ENCODE data around the gene PLAGL1. TPM values are rescaled to one million over a fixed set of nuclear protein-coding genes. Genes with fewer than 3 reads are reported as not detected.
A peak's percentile ranks its signal among the peaks of the same experiment; 100 is the strongest.
"Not testable (repeated sequence)": the region's sequence is repeated elsewhere in the genome, so short reads cannot be mapped to it uniquely, and the experiment has no call there.

Gene PLAGL1
- total RNA-seq, 1 donor from 2014 or later = 6.5 TPM

DNA sequence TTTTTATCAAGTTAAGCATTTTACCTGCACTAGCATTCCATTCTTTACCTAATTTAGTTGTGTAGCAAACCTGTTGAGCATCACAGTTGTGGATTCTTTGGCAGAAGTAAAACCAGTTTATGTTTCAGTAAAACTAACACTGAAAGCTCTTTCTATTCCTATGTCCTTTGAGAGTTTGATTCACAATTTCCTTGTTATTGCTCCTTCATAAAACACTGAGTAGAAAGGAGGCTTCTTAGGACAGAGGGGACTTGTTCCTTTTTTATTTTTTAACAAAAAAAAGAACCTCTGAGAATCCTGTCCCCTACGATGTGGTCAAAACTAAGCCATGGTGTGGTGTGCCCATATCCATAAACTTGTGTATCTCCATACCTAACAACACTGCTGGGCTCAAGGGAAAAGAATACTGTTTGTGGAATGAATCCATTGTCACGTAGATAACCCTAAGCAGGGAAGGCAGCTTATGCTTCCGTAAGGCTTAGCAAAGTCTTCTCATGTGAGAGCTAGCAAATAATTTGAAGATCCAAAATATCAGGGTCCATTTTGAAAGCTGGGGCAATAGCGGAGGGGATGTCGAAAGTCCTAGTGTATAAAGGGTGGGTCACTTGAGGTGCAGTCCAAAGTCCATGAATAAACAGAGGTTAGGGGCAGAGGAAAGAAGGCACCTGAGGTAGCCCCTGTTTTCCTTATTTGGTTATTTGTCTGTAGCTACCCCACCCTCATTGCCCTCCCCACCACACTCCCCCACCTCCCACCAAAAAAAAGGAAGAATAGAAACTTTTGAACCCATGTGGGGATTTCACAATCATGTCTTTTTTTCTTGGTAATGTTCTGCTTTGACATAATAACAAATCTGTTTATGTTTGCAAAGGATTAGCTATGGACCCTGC is 71.0 kb downstream of the PLAGL1 start:
- no peak for DNase-seq

DNA sequence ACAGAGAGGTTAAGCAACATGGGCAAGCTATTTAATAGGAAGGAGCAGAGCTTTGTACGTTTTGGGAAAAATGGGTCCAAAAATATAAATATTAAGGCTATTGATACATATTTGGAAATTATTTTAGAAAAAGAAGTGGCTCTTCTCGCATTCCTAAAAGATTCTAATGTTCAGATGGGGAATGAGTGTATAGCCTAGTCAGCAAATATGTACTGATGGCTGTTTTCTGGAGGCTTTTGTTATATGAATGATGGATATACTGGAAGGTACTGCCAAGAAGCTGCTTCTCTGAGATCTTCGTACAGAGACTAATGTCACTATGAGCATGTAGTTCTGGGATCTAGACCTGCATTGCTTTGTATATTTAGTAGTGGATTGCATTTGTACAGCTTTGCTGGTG is 71.7 kb downstream of the PLAGL1 start:
- no peak for DNase-seq

DNA sequence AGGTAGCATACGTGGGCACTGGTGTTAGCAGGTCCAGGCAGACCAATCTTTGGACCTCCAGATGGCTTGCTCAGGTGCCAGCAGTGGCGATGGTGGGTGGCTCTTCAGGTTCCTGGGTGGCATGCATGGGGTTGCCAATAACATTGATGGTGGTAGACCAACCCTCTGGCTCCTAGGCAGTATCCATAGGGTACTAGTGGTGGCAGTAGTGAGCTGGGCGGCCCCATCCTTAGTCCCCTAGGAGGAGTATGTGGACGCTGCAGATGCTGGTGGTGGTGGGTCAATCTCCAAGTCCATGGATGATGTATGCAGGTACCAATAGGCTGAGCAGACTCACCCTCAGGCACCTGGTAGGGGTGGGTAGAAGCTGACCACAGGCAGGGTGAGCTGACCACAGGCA is 73.2 kb downstream of the PLAGL1 start:
- DNase-seq = no peak

DNA sequence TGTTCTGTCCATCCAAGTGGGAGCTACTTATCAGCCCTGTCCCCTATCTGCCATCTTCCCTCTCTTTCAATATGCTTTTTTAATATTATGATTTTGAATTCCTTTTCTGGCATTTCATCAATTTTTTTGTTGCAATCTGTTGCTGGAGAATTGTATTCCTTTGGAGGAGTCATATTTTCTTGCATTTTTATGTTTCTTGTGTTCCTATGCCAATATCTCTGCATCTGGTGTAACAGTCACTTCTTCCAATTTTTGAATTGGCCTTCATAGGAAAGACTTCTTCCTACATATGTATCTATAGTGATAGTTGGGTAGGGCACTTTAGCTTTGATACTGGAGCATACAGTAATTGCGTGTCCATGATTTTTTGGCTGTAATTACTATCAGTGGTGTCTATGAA is 73.7 kb downstream of the PLAGL1 start:
- no peak for DNase-seq

DNA sequence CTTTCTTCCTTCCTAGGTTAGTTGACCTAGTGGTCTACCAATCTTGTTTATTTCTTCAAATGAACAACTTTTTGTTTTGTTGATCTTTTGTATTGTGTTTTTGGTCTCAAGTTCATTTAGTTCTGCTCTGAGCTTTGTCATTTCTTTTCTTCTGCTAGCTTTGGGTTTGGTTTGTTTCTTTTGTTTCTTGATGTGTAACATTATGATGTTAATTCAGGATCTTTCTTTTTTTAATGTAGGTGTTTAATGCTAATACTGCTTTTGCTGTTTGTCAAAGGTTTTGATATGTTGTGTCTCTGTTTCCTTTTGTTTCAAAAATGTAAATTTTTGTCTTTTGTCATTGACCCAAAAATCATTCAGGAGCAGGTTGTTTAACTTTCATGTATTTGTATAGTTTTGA is 78.1 kb downstream of the PLAGL1 start:
- DNase-seq = no peak

DNA sequence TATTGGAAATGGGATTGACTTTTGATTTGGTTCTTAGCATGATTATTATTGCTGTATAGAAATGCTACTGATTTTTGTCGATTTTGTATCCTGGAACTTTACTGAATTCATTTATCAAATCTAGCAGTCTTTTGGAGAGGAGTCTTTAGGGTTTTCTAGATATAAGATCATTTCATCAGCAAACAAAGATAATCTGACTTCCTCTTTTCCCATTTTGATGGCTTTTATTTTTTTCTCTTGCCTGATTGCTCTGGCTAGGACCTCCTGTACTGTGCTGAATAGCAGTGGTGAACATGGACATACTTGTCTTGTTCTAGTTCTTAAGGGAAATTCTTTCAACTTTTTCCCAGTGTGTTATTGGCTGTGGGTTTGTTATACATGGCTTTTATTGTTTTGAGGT is 79.2 kb downstream of the PLAGL1 start:
- DNase-seq = no peak

DNA sequence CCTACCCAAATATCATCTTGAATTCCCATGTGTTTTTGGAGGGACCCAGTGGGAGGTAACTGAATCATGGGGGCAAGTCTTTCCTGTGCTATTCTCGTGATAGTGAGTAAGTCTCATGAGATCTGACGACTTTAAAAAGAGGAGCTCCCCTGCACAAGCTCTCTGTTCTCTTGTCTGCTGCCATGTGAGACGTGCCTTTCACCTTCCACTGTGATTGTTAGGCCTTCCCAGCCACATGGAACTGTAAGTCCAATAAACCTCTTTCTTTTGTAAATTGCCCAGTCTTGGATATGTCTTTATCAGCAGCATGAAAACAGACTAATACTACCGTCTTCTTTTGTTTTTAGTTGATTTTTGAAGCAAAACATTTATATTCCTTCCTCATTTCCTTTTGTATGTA is 91.0 kb downstream of the PLAGL1 start:
- not testable (repeated sequence) for DNase-seq

DNA sequence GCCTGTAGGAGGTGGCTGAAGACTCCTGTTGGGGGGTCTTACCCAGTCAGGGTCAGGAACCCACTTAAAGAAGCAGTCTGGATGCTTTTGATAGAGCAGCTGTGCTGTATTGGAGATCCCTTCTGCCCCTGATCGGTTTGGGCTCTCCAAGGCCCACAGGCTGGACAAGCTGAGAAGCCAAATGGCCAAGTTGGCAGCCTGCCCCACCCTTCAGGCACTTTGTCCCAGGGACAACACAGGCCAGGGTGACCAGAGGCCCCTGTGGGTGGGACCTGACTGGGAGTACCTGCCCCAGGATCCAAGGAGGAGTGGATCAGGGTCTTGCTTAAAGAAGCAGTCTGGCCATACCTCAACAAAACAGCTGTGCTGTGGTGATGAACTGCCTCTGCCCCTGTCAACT is 95.4 kb downstream of the PLAGL1 start:
- no peak for DNase-seq

DNA sequence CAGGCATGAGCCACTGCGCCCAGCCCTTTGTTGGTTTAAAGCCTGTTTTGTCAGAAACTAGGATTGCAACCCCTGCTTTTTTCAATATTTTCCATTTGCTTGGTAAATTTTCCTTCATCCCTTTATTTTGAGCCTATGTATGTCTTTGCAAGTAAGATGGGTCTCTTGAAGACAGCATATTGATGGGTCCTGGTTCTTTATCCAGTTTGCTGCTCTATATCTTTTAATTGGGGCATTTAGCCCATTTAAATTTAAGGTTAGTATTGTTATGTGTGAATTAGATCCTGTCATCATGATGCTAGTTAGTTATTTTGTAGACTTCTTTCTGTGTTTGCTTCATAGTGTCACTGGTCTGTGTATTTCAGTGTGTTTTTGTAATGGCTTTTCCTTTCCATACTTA is 97.0 kb downstream of the PLAGL1 start:
- DNase-seq = no peak

DNA sequence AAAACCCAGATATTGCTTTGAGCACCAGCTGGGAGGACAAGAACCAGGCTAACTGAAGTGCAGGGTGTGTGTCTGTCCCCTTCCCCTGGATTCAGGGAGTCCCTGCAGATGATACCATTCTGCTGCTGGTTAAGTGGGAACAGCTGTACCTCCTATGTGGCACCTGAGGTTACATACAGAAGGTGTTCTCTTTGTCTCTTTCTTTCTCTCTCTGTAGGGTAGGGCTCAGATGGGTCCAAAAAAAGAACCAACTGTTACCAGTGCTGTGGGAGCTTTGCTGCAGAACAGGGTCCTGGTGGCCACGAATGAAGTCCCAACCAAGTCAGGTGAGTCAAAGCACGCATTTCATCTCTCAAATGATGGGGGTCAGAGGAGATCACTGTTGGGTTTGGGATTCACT is 105.2 kb downstream of the PLAGL1 start:
- no peak for DNase-seq

DNA sequence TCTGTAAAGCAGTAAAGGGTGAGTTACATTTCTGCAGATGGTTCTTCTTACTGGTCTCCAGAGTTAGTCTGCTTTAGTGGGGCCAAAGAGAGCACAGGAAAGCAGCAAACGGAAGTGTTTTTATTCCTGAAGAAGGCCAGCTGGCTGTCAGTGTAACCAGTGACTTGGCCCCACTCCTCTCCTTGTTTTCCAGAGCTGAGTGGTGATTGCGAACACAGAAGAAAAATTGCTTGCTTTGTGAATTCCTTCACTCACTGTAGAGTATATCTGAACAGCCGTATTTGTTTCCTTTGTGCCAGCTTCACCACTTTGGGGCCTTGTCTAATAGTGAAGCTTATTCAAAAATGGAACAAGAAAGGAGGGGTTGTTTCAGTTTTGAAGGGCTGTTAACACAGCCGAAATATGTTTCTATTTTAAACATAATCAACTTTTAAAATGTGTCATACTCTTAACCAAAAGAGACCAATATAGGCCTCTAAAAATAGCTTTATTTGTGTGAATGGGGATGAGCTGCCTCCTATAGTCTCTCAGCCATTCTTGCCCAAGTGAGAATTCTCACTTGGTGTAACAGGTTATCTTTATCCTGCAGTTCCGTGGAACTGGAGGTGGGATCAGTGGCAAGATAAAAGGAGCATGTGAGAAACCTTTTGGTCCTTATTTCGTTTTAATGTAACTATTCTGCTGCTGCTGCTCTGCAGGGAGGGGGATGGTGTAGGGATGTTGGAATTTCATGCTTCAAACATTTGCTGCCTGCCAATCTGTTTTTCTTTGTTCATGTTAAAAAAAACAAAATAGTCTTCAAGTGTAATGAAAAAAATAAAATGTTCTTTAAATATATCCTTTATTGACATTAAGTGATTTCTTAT is 105.9 kb downstream of the PLAGL1 start:
- DNase-seq = peak; percentile 28

DNA sequence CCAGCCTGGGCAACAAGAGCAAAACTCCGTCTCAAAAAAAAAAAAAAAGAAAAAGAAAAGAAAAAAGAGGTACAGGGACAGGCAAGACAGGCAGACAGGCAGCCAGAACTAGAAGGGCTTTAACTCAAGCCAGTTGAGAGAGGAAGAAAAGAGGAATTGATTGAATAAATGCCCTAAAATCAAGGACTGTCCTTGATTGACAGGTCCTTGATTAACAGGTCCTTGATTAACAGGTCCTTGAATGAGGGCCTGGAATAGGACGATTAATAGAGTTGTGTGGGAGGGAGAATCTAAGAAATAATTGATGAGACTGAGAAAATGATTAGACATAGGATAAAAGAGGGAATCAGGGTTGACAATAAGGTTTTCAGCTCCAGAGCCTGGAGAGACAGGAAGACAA is 107.7 kb downstream of the PLAGL1 start:
- no peak for DNase-seq

DNA sequence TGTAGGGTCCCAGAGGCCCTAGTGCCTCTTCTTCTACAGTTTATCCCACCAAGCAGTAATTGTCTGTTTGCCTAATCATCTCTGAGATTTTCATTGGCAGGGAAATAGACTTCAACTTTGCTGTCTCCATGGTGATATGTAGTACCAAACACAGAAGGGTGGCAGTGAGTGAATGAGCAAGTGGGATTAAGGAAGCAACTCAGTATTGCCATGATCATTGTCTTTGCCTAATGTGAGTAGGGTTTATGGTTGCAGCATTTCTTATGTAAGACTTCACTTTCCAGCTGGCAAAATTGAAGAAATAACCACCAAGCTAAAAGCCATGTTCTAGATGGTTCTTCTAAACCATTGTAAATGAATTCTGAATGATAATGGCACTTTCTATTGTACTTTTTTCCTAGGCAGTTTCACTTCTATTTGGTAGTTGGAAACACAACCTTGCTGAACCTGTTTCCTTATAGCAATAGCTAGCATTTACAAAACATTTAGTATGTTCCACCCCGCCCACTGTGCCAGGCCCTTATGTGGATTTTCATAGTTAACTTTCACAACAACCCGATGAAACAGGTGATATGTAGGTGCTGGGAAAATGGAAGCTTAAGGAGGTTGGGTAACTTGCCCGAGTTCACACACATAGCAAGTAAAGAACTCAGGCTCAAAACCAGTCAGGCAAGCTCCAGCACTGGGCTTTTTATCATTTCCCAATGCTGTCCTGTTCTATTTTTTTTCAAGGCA is 111.8 kb downstream of the PLAGL1 start:
- no peak for DNase-seq

DNA sequence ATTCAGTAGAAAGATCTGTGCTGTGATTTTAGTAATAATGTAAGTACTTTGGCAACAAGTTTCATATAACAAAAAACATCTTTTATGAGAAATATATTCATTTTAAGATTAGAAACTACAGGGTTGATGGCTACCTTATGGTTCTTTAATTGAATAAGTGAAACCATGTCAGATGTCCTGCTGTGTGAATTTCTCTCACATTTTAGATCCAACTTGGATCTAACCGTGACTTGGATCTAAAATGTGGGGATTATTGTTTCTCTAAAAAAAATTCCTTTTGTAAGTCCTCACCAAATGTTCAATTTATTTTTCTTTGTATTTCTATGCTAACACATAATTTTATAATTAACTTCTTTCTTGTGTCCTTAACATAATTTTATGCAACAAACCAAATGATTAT is 113.4 kb downstream of the PLAGL1 start:
- DNase-seq = no peak

Other genes starting within 250 kb of the PLAGL1 start
- gene LTV1, start 164.9 kb downstream of the PLAGL1 start, total RNA-seq = 17.0 and 30.2 TPM in 2 replicates
- gene ZC2HC1B, start 143.8 kb downstream of the PLAGL1 start, total RNA-seq = not detected in 2 replicates
- 69.7 and 124 TPM in 2 replicates for gene SF3B5, start 87.3 kb upstream of the PLAGL1 start, total RNA-seq
- 16.7 and 17.2 TPM in 2 replicates for gene STX11, start 142.3 kb upstream of the PLAGL1 start, total RNA-seq

Data from dermis blood vessel endothelial cell (primary cell).